ENCODE results near the gene GRK2. TPM values are rescaled to one million over a fixed set of nuclear protein-coding genes. Genes with fewer than 3 reads are reported as not detected.

GRK2 gene
- total and polyA plus RNA-seq, 2 of the 13 experiments (the other 11 are each of a cell fraction or from before 2014, with no cell fraction given), result 31.3 to 42.4 TPM

- TF ChIP-seq ZXDC (CRISPR knock-in tag; IDR thresholded peaks at IDR 0.05), result no peak
- TF ChIP-seq ZNF660 (CRISPR knock-in tag; IDR thresholded peaks at IDR 0.05; ENCODE audit: borderline replicate concordance, low read depth), result no peak
- TF ChIP-seq PPARG (CRISPR knock-in tag; conservative IDR thresholded peaks at IDR 0.05), result peak; percentile 49; the same call in 1 of the 2 replicates
- TF ChIP-seq ZSCAN5A (CRISPR knock-in tag; IDR thresholded peaks at IDR 0.05; ENCODE audit: borderline replicate concordance), result no peak
- TF ChIP-seq TOPORS (CRISPR knock-in tag; IDR thresholded peaks at IDR 0.05), result no peak; the same call in 1 of the 2 replicates
- 0 out of 2 replicates have a peak, but pooled peaks have one; percentile 34 for TF ChIP-seq ZNF616 (CRISPR knock-in tag; IDR thresholded peaks at IDR 0.05; ENCODE audit: low read depth)
- no peak for TF ChIP-seq ZNF407 (CRISPR knock-in tag; IDR thresholded peaks at IDR 0.05; ENCODE audit: not compliant biosample characterization)
- TF ChIP-seq KDM1A (CRISPR knock-in tag; IDR thresholded peaks at IDR 0.05), result no peak
- TF ChIP-seq ASH2L (IDR thresholded peaks at IDR 0.05; ENCODE audit: insufficient read length, low read depth, low read length), result peak; percentile 41
- no peak; the same call in 1 of the 2 replicates for TF ChIP-seq ZNF589 (CRISPR knock-in tag; conservative IDR thresholded peaks at IDR 0.05)
- 0 out of 2 replicates have a peak, but pooled peaks have one; percentile 37 for TF ChIP-seq DDIT3 (CRISPR knock-in tag; IDR thresholded peaks at IDR 0.05)
- TF ChIP-seq ZNF17 (CRISPR knock-in tag; IDR thresholded peaks at IDR 0.05), result no peak
- TF ChIP-seq ZNF101 (CRISPR knock-in tag; IDR thresholded peaks at IDR 0.05; ENCODE audit: borderline replicate concordance, low read depth), result no peak
- no peak for TF ChIP-seq E2F5 (CRISPR knock-in tag; conservative IDR thresholded peaks at IDR 0.05)
Observed at GRCh38 chr11:67239783-67240575, 26.3 kb upstream of the GRK2 start (continued).

Data from HepG2 (cell line).